8988T (cell line): ENCODE measurements around the gene CCDC159.
A peak's percentile ranks its signal among the peaks of the same experiment; 100 is the strongest.
"Not testable (repeated sequence)": the region's sequence is repeated elsewhere in the genome, so short reads cannot be mapped to it uniquely, and the experiment has no call there.

Experiments
- DNase-seq: peaks from one replicate; pipeline ENCODE4 v3.0.0; 2011

Gene CCDC159, protein sequence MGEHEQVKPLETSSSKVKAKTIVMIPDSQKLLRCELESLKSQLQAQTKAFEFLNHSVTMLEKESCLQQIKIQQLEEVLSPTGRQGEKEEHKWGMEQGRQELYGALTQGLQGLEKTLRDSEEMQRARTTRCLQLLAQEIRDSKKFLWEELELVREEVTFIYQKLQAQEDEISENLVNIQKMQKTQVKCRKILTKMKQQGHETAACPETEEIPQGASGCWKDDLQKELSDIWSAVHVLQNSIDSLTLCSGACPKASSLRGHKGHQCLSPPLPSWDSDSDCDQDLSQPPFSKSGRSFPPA

DNA sequence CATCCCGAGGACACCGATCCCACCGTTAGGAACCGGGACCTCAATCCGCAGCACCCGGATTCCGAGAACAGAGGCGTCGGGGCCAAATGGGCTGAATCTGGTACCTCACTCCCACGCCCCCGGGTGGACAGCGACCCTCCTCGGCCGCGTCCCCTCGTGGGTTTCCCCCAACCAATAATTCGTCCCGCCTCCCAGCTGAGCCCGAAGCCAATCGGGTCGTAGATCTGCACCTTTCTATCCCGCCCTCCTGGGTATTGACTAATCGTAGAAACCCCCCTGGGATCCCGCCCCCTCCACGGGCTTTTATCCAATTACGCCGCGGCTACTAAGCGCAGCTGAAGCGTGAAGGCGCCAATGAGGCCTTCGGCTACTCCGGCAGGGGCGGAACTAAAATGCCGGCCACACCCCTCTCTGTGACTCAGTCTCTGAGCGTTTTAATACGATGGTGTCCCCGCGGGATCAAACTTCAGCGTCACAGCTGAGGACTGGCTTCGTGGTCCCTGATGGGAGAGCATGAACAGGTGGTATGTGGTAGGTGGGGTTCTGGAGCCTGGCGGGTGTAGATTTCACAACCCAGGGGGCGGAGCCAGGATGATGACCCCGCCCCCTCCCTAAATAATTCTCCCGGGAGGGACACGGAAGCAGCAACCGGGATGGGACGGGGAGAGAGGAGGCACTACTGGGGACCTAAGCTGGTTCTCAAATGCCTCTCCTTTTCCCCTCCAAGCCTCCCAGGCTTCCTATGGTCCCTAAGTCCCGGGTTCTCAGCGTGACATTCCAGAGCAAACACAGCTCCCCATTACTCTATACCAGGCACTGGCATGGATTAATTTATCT is at the start of gene CCDC159, which contains the start of gene TMEM205:
CCDC159 (plus strand) TSS at position 416 of the 837 bp plus-strand sequence; CDS start at position 504, 88 bp downstream.
TMEM205 (minus strand) TSS at position 165 of the 837 bp plus-strand sequence. CDS start 649 bp downstream, outside the sequence.
- peak; percentile 72 for DNase-seq

DNA sequence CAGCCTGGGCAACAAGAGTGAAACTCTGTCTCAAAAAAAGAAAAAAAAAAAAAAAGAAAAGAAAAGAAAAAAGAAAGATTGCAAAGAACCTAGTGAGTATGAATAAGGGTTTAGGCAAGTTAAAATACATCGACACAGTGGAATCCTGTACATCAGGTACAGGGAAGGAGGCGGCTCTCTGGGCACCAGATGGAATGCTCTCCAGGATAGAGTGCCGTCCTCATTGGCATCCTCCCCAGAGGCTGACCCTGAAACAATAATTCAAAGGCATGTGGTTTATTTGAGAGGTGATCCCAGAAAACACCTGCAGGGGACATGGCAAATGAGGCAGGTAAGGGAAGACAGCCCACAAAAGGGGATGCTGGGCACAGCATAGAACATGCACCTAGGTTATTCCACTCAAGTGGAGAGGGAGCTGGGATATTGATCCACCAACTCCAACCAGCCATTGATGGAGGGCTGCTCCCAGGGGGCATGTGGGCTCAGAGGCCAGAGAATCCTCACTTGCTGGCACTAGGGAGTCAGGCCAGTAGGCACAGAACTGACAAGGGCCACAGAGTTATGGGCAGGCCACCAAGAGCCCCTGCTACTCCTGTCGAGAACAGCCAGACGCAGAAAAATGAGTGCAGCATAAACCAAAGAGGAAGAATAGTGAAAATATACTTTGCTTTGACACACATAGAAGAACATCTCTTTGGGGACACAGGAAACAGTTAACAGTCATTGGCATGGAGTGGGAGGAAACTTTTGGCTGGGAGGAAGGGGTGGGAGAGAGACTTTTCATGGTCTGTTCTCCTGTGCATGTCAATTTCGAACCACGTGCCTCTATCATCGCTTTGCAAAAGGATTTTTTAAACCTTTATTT is 46.1 kb upstream of the CCDC159 start:
- DNase-seq: no peak

DNA sequence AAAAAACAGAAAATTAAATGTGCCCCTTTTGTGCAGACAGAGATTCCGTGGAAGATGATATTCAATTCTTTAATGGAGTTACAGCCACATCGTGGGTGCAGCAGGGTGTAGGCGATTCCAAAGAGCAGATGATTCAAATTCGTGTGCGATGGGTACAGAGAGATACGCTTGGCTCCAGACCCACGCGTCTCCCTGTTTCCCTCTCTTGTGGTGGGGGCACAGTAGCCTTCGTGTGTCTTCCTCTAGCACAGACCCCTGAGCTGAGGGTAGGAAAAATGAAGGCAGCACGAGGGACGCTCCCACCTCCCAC is 45.6 kb upstream of the CCDC159 start:
- DNase-seq: no peak

DNA sequence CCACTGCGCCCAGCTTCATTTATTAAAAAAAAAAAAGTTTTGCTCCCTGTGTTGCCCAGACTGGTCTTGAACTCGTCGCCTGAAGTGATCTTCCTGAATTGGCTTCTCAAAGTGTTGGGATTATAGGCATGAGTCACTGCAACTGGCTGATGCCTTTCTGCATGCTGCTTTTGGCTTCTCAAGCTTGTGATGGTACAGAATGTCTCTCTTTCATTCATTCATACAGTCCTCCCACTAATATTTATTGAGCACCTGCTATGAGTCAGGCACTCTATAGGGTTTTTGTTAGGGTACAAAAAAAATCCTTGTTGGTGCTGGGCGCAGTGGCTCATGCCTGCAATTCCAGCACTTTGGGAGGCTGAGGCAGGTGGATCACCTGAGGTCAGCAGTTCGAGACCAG is 41.4 kb upstream of the CCDC159 start:
- no peak for DNase-seq

DNA sequence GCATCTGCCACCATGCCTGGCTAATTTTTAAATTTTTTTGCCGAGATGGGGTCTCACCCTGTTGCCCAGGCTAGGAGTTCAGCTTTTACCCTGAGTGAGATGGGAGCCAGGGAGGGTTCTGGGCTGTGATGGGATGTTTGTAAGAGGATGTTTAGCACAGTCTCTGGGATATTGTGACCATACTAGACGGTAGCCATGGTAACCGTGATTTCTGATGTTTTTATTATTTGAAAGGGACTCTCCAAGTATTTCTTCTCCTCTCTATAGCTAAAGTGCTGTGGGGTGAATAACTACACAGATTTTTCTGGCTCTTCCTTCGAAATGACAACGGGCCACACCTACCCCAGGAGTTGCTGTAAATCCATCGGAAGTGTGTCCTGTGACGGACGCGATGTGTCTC is 40.0 kb upstream of the CCDC159 start:
- DNase-seq: no peak

DNA sequence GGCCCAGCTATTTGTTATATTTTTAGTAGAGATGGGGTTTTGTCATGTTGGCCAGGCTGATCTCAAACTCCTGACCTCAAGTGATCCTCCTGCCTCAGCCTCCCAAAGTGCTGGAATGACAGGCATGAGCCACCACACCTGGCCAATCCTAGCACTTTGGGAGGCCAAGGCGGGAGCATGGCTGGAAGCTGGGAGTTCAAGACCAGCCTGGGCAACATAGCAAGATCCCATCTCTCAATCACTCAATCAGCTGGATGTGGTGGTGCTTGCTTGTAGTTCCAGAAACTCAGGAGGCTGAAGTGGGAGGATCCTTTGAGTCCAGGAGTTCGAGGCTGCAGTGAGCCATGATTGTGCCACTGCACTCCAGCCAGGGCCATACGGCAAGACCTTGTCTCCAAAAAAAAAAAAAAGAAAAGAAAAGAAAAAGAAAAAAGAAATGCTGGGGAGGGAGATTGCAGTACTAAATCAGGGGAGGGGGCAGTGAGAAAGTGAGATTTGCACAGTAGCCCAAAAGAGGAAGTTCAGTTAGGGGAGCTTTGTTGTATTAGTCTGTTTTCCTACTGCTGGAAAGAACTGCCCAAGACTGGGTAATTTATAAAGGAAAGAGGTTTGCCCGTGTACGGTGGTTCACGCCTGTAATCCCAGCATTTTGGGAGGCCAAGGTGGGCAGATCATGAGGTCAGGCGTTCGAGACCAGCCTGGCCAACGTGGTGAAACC is 25.9 kb upstream of the CCDC159 start:
- DNase-seq: not testable (repeated sequence)

DNA sequence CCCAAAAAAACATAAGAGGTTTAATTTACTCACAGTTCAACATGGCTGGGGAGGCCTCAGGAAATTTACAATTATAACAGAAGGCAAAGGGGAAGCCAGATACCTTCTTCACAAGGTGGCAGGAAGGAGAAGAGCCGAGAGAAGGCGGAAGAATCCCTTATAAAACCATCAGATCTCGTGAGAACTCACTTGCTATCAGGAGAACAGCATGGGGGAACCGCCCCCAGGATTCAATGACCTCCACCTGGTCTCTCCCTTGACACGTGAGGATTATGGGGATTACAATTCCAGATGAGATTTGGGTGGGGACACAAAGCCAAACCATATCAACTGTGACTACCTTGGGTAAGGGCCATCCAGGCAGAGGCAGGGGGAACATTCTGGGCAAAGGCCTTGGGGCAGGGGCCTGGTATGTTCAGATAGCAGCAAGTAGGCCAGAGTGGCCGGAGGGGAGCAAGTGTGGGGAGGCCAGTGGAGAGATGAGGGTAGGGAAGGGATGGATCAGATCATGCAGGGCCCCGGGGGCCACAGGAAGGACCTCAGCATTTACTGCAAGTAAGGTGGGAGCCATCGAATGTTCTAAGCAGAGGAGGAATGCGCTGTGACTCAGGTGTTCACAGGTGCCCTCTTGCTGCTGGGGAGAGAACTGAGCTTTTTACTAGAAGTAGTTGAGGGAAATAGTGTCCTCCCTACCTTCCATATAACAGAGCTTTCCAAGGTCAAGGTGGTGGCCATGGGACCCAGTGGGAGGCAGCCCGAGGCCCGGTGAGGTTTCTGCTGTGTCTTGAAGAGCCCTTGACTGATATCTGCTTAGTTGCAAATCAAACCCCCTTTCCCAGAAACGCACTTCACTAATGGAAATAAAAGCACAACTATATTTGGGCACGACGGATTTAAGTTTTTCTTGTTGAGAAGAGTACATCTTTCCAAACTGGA is 24.9 kb upstream of the CCDC159 start:
- no peak for DNase-seq

DNA sequence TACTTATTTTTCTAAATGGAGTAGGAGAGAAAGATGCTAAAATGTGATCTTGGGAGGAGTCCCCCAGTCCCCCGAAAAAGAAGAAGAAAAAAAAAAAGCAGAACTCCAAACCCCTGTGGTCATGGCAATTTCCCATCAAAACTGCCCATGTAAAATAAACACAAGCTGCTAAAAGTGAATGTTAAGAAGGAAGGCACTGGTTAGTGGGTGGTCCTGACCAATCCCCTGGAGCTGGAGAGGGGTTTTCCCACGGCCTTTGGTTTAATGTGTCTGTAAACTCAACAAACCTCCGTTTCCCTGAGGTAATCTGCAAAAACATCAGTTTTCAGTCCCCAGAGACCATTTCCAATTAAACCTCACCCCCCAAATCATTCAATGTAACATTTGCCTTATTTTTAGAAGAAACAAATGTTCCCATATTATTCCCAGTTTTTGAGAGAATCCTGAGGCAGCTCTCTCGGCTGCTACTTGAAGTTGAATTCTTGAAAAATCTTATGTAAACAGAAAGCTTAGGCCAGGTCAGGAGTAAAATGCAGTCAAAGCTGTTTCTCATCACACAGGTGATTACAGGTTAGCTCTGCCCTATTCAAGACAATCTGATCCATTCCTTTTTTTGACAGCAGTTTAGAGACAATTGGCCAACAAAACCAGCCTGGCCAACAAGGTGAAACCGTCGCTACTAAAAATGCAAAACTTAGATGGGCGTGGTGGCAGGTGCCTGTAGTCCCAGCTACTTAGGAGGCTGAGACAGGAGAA is 23.9 kb upstream of the CCDC159 start:
- no peak for DNase-seq

DNA sequence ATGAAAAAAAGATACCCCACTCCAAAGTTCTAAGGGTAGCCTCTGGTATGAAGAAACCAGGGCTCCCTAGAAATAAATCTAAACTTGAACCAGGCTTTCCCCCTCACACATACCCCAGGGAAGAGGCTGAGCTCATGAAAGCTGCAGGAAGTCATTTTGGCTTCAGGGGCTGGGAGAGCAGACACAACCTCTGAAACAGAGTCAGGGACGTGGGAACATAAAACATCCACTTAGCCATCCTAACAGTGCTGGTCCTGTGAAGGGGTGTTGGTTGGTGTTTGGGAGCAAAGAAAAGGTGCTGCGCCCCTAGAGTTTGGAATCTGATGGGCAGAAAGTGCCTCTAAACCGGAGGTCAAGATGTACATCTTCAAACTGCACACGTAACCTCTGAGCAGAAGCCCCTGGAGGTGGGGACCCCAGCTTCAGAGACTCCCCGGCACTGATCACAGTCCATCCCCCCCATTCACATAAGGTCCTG is 22.7 kb upstream of the CCDC159 start:
- no peak for DNase-seq

DNA sequence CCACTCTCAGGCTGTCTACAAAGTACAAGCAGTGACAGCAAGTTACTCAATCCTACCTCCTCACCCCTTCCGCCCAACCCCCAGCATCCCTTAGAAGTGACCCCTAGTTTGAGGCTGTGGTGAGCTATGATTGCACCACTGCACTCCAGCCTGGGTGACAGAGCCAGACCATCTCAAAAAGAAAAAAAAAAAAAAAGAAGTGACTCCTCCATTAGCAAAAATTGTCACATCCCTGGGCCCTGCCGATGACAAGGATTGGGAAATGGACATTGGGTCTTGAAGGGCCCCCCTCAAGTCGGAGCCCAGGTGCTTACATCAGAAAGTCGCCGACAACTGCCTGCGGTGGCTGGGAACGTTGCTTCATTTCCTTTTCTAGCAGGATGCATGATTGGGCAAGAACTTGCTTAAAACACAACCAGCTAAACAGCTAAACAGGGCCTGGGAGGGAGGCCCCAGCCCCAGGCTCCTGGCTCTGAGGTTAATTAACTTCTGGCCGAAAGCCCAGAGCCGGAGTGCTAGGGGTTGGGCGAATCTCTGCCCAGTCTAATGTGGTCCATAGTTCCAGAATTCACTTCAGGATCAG is 22.1 kb upstream of the CCDC159 start:
- no peak for DNase-seq

DNA sequence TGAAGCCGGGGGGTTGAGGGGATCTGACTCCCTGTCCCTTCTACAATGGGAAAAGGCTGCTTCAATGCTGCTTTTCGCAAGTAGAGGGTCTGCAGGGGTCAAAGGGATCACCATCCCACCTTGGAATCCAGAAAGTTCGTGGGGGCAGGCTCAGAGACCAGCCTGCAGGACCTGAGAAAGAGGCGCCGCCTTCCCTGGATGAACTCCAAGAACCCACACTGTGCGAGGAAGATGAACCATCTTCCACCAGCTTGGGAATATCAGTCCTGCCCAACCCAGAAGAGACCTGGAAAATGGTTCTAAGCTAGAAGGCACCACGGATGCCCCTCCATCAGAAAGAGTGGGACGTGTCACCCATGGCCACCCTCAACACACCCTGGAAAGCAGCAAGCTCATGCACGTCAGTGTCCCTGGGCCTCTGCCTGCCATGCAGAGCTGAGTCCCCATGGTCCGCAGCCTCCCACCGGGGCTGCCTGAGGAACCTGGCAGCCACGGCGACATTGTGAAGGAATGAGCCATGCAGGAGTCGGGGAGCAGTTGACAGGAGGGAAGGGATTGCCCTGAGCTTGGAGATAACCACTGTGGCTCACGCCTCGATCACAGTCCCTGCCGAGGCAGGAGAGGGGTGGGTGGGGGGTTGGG is 21.4 kb upstream of the CCDC159 start:
- DNase-seq: no peak

DNA sequence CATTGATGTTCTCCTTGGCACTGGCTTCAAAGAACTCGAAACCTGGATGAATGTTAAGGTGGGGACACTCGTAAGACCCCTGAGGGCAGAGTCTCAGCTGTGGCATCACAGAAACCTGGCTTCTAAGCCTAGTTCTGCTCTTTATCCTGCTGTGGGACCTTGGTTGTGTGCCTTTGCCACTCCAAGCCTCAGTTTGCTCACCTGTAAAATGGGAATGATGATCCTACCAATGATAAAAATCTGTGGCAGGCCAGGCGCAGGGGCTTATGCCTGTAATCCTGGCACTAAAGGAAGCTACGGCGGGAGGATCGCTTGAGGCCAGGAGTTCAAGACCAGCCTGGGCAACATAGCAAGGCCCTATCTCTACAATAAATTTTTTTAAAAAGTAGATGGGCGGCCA is 20.8 kb upstream of the CCDC159 start:
- DNase-seq: no peak

DNA sequence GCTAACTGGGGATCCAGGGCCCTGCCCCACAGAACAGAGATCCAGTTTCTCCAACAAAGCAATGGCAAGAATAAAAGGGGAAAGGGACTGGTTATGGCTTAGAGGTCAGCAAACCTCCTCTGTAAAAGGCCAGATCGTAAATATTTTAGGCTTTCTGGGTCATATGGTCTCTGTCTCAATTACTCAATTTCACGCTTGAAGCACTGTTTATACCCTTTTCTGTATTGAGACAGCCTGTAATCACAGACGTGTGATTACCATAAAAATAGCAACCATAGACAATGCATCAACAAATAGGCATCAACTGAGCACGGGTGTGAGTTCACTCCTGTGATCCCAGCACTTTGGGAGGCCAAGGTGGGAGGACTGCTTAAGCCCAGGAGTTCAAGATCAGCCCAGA is 16.2 kb upstream of the CCDC159 start:
- no peak for DNase-seq

DNA sequence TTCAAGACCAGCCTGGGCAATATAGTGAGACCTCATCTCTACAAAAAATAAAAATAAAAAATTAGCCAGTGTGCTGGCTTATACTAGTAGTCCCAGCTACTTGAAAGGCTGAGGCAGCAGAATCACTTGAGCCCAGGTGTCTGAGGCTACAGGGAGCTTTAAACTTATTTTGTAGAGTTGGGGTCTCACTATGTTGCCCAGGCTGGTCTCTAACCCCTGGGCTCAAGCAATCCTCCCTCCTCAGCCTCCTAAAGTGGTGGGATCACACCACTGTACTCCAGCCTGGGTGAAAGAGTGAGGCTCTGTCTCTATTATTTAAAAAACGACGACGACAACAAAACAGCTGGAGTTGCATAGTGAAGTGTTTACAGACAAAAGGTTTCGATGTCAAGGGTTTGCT is 14.8 kb upstream of the CCDC159 start:
- no peak for DNase-seq

DNA sequence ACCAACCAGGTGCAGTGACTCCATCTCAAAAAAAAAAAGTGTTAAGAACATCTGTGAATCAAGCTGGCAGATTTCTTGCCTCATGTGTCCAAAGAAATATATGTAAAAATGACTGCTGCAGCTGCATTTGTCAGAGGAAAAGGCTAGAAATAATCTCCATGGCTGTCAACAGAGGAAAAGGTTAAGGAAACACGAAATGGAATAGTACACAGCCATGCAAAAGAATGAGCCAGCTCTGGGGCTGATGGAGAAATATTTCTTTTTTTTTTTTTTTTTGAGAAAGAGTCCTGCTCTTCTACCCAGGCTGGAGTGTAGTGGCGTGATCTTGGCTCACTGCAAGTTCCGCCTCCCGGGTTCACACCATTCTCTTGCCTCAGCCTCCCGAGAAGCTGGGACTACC is 13.5 kb upstream of the CCDC159 start:
- DNase-seq: no peak

DNA sequence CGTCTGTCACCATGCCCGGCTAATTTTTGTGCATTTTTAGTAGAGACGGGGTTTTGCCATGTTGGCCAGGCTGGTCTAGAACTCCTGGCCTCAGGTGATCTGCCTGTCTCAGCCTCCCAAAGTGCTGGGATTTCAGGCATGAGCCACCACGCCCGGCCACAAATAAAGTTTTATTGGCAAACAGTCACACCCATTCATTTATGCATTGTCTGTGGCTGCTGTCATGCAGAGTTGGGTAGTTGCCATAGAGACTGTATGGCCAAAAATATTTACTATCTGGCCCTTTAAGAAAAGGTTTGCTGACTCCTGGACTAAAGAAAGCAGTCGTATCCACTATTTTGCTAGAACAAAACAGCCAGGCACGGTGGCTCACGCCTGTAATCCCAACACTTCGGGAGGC is 12.5 kb upstream of the CCDC159 start:
- DNase-seq: not testable (repeated sequence)

DNA sequence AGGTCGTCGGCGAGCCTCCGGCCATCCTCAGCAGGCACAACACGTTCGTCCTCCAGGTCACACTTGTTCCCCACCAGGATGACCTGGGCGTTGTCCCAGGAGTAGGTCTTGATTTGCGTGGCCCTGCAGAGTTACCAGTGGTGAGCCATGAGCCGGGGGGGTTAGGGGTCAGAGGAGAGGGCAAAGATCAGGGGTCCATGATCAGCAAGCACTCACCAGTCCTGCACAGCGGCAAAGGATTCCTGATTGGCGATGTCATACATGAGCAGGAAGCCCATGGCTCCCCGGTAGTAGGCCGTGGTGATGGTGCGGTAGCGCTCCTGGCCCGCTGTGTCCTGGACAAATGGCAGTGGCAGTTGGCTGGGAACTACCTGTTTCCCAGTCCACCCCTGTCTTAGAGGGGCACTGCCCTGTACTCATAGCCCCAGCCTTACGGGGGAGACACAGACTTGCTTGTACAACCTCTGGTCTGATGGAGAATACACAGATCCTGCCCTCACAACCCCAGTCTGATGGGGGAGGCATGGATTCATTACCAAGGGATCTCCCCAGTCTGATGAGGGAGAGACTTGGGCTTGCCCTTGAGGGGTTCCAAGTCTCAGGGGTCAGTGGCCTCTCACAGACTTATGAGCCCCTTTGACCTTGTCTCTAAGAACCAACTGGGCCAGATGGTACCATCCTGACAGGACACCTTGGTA is 10.7 kb upstream of the CCDC159 start:
- no peak for DNase-seq

DNA sequence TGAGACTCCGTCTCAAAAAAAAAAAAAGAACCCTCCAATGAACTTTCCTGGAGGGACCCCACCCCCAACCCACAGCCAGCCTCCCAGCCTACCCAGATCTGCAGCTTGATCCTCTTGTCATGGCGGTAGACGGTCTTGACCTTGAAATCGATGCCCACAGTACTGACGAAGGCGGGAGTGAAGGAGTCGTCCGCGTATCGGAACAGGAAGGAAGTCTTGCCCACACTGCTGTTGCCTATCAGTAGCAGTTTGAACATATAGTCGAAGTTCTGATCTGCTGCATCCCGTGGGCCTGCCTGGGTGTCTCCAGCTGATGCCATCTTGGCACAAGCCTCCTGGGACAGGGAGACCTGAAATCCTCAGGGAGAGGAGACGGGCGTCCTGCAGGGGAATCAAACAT is 9.2 kb upstream of the CCDC159 start:
- no peak for DNase-seq

DNA sequence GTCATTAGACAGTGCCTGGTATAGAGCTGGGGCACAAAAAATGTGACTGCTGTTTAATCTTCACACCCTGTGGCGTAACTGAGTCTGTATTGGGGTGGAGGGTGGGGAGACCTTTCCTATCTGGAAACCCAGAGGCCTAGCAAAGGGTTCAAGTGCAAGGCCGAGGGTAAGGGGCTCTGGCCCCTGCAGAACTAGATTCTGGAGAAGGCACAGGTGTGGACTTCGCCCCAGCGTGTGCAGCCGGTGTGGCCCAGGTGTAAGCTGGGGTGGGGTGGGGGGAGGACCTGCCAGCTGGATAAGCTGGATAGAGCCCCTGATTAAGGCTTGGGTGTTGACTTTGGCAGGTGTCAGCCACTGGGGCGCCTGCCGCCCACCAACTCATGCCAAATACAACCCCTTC is 8.2 kb upstream of the CCDC159 start:
- no peak for DNase-seq
